OCI-LY3 (cell line): ENCODE data around the gene KRT36.

Source experiments
- H2AFZ ChIP-seq: fragments of 200-600, 300-600 bp; shearing (Covaris generic); 2 replicates; pipeline ENCODE4 v1.6.0; 2014; ENCODE audit warnings: antibody characterized with exemption, low read depth, low read length
- H3K27ac ChIP-seq: fragments of 200-600, 300-600 bp; sonication (generic); 2 replicates; pipeline ENCODE4 v1.5.1; 2014; ENCODE audit warnings: mild to moderate bottlenecking, low read length, moderate library complexity, mixed read lengths
- H3K27me3 ChIP-seq: fragments of 200-600, 300-600 bp; sonication (generic); 2 replicates; pipeline ENCODE4 v1.6.1; 2014; ENCODE audit warnings: low read depth, low read length, mixed read lengths
- H3K36me3 ChIP-seq: fragments of 200-600, 300-600 bp; sonication (generic); replicated peaks from 2 replicates; pipeline ENCODE3; 2014; ENCODE audit warnings: low read depth, low read length, mixed read lengths
- H3K4me1 ChIP-seq: fragments of 300-600, 200-600 bp; sonication (generic); 2 replicates; pipeline ENCODE4 v1.6.1; 2014; ENCODE audit warnings: low read length, mixed read lengths
- H3K4me2 ChIP-seq: fragments of 200-600, 300-600 bp; sonication (generic); 2 replicates; pipeline ENCODE4 v1.6.1; 2014; ENCODE audit warnings: low read length, mixed read lengths
- H3K4me3 ChIP-seq: fragments of 300-600, 200-600 bp; sonication (generic); 2 replicates; pipeline ENCODE4 v1.5.1; 2014; ENCODE audit warnings: antibody characterized with exemption, mild to moderate bottlenecking, low read length, moderate library complexity
- H3K79me2 ChIP-seq: fragments of 300-600, 200-600 bp; shearing (Covaris generic); 2 replicates; pipeline ENCODE4 v1.6.1; 2014; ENCODE audit warnings: mild to moderate bottlenecking, low read length, mixed read lengths
- H3K9ac ChIP-seq: fragments of 300-600, 200-600 bp; shearing (Covaris generic); 2 replicates; pipeline ENCODE4 v1.6.0; 2014; ENCODE audit warnings: mild to moderate bottlenecking, low read length, moderate library complexity
- H3K9me3 ChIP-seq: fragments of 200-600, 300-600 bp; shearing (Covaris generic); 2 replicates; pipeline ENCODE4 v1.6.1; 2014; ENCODE audit warnings: low read length, mixed read lengths; ENCODE audit not compliant: insufficient read depth
- H4K20me1 ChIP-seq: fragments of 200-600, 300-600 bp; sonication (generic); 2 replicates; pipeline ENCODE4 v1.6.1; 2016; ENCODE audit warnings: low read length, mixed read lengths; ENCODE audit not compliant: insufficient read depth
- EZH2phosphoT487 ChIP-seq: fragments of 200-600 bp; shearing (Covaris generic); IDR thresholded peaks from 2 replicates; pipeline ENCODE4 v1.6.1; 2018; ENCODE audit warnings: antibody characterized with exemption, mixed run types, low read depth
- TF ChIP-seq, protein P1 (sequence below): fragments of 200-600, 300-600 bp; sonication (generic); IDR thresholded peaks from 2 replicates; pipeline ENCODE4 v1.5.1; 2014; ENCODE audit warnings: antibody characterized with exemption, low read length, low read depth

KRT36 gene

DNA sequence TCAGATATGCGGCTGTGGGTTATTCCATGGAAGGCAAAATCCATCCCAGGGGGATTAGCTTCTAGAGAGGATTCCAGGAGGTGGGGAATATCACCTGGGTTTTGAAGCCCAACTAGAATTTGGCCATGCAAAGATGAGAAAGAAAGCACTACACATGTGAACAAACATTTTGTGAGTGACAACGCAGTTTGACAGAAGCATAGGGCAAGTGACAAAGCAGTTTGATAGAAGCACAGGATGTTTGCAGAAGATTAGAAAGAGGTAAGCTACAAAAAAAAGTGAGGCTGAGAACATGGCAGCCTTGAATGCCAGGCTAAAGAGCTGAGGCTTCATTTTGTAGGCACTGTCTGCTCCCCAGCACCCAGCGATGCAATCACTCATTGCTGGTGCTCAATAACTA is 36.6 kb downstream of the KRT36 start:
- no peak overlapping the region for H3K4me3 ChIP-seq
- H4K20me1 ChIP-seq = no peaks in the 10 kb centered on the region
- no peaks in the 10 kb centered on the region for H3K79me2 ChIP-seq
- no peak overlapping the region for H3K9ac ChIP-seq
- H3K4me1 ChIP-seq = no peaks in the 10 kb centered on the region
- H3K27ac ChIP-seq = no peak overlapping the region
- H3K4me2 ChIP-seq = no peak overlapping the region
- no peak overlapping the region for H2AFZ ChIP-seq
- H3K27me3 ChIP-seq = peaks cover 25% of the 10 kb centered on the region; the same call in 1 of the 2 replicates
- no peaks in the 10 kb centered on the region for H3K9me3 ChIP-seq
- TF ChIP-seq, protein P1, sequence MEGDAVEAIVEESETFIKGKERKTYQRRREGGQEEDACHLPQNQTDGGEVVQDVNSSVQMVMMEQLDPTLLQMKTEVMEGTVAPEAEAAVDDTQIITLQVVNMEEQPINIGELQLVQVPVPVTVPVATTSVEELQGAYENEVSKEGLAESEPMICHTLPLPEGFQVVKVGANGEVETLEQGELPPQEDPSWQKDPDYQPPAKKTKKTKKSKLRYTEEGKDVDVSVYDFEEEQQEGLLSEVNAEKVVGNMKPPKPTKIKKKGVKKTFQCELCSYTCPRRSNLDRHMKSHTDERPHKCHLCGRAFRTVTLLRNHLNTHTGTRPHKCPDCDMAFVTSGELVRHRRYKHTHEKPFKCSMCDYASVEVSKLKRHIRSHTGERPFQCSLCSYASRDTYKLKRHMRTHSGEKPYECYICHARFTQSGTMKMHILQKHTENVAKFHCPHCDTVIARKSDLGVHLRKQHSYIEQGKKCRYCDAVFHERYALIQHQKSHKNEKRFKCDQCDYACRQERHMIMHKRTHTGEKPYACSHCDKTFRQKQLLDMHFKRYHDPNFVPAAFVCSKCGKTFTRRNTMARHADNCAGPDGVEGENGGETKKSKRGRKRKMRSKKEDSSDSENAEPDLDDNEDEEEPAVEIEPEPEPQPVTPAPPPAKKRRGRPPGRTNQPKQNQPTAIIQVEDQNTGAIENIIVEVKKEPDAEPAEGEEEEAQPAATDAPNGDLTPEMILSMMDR = no peak
- TF ChIP-seq EZH2phosphoT487 = no peak
- H3K36me3 ChIP-seq = no peaks in the 10 kb centered on the region

DNA sequence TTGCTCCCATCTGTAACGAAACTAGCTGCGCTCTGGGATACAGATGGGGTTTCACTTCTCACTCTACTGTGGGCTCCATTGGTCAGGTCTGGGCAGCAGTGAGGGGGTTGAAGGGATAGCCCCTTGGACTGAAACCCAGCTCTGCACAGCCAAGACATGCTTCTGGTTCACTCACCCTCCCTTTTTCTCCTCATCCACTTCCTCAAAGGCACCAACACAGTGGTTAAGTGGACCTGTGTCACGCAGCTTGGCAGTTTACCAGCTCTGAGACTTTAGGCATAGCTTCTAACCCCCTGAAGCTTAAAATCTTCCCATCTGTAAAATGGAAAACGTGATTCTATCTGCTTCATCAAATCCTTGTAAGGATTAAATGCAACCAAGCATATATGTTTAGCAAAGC is 37.4 kb downstream of the KRT36 start:
- Histone ChIP-seq H3K9ac (no peak overlapping the region), H3K79me2 (no peaks in the 10 kb centered on the region), H3K4me2 (no peak overlapping the region), H3K4me3 (no peak overlapping the region), H4K20me1 (no peaks in the 10 kb centered on the region), H2AFZ (no peak overlapping the region), H3K36me3 (no peaks in the 10 kb centered on the region), H3K9me3 (no peaks in the 10 kb centered on the region), H3K27me3 (peaks cover 18% of the 10 kb centered on the region; the same call in 1 of the 2 replicates), H3K4me1 (no peaks in the 10 kb centered on the region), H3K27ac (no peak overlapping the region)
- no peak for TF ChIP-seq EZH2phosphoT487
- TF ChIP-seq, protein P1 = no peak

DNA sequence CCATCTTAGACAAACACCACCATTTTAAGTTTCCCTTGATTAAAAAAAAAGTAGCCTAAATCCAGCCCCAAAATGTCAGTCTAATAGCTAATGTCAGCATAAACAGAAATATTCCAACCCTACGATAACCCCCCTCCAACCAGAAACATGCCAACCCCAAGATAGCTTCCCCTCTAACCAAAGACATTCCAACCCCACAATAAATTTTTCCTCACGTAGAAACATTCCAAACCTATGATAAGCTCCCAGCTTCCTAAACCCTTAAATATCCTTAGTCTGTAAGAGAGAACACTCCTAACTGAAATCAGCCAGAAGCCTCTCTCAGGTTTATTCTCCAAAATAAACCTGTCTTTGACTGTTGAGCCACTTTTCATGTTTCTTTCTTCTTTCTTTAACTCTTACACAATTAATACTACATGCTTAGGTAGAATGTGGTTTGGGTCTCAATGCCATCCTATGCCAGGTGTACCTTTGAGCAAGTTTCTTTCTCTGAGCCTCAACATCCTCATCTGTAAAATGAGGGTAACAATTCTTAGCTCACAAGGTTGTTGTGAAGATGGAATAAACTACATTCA is 38.5 kb downstream of the KRT36 start:
- H3K4me3 ChIP-seq = no peak overlapping the region
- H3K27me3 ChIP-seq = peaks cover 26% of the 10 kb centered on the region

DNA sequence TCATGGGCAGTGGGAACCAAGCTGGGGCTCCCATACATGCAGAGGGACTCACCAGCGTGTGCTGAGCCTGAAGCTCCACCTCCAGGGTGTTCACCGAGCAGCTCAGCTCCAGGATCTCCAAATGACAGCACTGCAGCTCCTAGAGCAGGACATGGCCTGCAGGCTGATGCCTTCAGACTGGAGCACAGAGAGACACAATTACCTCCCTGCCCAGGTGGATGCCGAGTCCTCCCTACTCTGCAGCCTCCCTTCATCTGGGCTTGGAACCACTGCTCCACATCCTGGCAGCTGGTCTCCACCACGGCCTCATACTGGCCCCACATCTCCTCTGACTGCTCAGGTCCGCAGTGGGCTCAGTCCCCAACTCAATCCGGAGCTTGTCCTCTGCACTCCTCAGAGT is 40.7 kb downstream of the KRT36 start:
- H3K79me2 ChIP-seq = no peaks in the 10 kb centered on the region
- H3K27me3 ChIP-seq = peaks cover 33% of the 10 kb centered on the region
- H3K27ac ChIP-seq = no peak overlapping the region
- no peaks in the 10 kb centered on the region for H4K20me1 ChIP-seq
- H3K36me3 ChIP-seq = no peaks in the 10 kb centered on the region
- TF ChIP-seq, protein P1 = no peak
- TF ChIP-seq EZH2phosphoT487 = no peak
- H3K4me3 ChIP-seq = no peak overlapping the region
- H3K9me3 ChIP-seq = no peaks in the 10 kb centered on the region
- no peak overlapping the region for H3K9ac ChIP-seq
- no peak overlapping the region for H3K4me2 ChIP-seq
- H3K4me1 ChIP-seq = no peaks in the 10 kb centered on the region
- no peak overlapping the region for H2AFZ ChIP-seq

More for the DNA sequence above, 38.5 kb downstream of the KRT36 start:
- H3K9me3 ChIP-seq = no peaks in the 10 kb centered on the region
- no peak overlapping the region for H3K9ac ChIP-seq
- no peaks in the 10 kb centered on the region for H3K79me2 ChIP-seq
- H2AFZ ChIP-seq = no peak overlapping the region
- no peak overlapping the region for H3K4me2 ChIP-seq
- no peak overlapping the region for H3K27ac ChIP-seq
- no peaks in the 10 kb centered on the region for H3K4me1 ChIP-seq
- H3K36me3 ChIP-seq = no peaks in the 10 kb centered on the region
- TF ChIP-seq, protein P1 = no peak
- no peak for TF ChIP-seq EZH2phosphoT487
- H4K20me1 ChIP-seq = no peaks in the 10 kb centered on the region
